GM18508 (cell line): Measurements from ENCODE around the gene CDH4.
"Not testable (repeated sequence)": the region's sequence is repeated elsewhere in the genome, so short reads cannot be mapped to it uniquely, and the experiment has no call there.

Experiments
- ATAC-seq: cut with Tn5 transposase; IDR thresholded peaks from one replicate; pipeline ENCODE4 v1.9.1; 2021; ENCODE audit warnings: moderate number of reproducible peaks; ENCODE audit not compliant: insufficient read depth, unreplicated experiment

CDH4 gene

DNA sequence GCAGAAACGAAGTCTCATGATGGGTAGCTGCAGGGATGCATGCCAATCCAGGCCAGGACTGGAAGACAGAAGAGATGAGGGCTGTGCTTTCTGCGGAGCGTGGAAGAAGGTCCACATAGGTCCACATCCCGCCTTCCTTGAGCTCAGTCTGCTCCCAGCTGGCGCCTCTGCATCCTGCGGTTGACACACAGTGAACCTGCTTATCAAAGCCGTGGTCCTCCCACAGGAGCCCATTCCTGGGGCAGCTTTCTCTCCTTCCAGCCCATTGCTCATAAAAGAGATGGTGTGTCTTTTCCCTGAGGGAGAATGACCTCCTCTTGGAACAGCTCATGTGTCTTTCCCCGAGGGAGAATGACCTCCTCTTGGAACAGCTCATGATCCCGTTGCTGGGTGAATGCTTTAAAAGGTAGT lies 225.4 kb downstream of the CDH4 start:
- no peak for ATAC-seq

DNA sequence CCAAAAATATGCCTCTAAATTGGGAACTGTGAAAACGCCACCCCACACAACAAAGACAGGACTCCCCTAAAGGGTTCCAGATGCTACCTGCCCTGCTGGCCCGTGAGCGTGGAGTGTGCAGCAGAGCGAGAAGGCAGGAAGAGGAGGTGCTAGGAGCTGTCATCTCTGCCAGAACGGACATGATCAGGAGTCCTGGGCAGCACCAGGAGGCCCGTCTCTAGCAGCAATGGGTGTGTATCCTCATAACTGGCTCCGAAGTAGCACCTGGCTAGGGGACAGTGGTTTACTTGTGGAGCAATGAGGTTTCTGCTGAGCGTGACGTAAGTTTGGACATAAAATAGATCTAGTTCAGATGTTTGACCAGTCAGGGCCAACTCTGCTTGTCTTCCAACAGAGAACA lies 226.0 kb downstream of the CDH4 start:
- ATAC-seq, result no peak

- ATAC-seq, result no peak
These were observed 226.7 kb downstream of the CDH4 start for GRCh38 chr20:61478611-61479305.

DNA sequence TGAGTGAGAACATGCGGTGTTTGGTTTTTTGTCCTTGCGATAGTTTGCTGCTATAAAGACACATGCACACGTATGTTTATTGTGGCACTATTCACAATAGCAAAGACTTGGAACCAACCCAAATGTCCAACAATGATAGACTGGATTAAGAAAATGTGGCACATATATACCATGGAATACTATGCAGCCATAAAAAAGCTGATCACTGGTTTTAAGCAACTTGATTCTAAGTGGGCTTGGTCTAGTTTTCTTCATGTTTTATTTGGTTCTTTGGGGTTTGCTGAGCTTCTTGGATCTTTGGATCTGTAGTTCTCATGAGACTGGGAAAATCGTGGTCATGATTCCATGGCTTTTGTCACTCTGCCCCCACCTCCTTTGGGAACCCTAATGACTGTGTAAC lies 227.4 kb downstream of the CDH4 start:
- ATAC-seq, result not testable (repeated sequence)

DNA sequence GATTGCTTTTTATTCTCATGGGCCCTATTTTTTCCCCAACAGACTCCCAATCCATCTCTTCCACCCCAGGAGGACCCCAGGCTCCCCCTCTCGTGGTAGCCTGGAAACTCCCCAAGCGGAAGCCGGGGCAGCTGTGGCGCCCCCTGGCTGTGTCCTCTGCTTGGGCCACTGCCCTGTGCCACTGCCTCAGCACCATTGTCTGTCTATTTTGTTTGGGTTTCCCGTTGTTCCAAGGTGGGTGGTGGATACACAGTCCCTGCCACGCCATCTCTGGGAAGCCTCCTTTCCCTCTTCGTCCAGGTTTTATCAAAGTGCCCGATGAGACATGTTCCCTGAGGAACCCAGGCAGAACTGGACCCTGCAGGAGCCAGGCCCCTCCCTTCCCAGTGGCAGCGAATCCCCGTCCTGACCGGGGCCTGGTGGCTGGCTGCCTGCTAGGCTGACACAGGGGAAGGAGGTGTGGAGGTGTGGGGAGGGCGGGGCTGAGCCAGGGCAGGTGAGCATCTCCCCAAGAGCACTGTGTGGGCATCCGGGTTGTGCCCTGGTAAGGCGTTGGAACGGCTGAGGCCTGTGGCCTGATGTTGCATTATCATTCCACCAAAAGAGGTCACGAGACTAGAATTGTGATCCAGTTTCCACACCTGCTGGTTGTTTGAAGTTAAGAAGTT lies 228.2 kb downstream of the CDH4 start:
- ATAC-seq, result no peak

DNA sequence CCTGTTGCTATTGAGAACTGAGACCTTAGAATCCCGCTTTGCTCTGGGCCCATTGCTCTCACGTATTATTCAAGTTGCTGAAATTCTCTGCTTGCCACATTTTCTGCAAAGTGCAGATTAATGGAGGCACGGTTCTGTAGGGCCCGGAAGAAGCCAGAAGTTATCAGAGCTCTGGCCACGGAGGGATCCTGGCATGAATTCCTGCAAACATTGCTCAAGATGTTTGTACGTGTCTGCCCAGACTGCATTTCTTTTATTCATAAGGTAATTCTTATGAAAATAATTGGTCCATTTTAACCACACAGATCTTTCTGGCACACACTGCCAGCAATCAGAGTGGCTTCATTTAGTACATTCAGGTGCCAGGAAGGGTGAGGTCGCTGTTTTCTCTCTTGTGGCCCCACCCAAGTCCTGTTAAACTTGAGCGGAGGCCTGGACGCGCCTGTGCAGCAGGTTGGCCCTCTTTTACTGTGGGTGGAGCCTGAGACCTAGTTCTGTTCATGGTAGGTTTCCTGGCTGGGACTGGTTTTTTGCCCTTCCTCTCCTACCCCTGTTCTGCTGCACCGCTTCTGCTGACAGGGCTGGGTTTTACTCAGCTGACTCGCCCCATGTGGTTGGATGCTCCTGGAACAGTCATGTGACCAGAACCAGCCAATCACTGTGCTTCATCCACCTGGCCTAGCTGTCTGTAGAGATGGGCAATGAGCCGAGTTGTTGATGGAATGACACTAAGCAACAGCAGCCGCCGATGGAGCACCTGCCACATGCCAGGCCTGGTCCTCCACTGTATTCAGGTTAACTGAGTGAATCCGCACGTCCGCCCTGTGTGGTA lies 230.2 kb downstream of the CDH4 start:
- no peak for ATAC-seq

GRCh38 chr20:61482901-61483300 lies 230.8 kb downstream of the CDH4 start:
- no peak for ATAC-seq

DNA sequence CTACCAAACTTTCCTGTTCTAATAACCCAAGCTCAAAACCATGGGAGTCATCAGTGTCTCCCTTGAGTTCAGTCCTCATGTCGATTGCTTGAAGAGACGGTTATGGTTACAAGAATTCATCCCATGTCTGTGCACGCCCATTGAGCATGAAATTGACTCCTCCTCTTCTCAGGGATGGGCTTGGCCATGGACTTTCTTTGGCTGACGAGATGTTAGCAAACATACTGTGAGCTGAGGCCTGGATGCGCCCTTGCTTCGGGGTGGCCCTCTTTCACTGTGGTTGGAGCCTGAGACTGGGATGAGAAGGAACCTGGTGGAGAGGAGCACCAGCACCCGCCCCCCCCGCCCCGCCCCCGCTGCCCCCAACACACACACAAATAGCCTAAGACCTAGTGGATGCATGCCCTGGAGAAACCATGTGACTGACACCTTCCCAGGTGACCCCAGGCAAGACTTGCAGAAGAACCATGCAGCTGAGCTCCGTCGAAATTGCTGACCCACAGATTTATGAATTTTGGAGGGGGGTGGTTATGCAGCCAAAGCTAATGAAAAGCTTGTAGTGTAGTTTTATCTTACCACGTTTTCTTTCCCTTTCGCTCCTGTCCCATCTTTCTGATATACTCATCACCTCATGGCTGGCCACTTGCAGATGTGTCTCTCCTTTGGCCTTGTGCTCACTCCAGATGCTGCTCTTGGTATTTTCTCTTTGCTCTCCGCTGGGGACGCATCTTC lies 231.4 kb downstream of the CDH4 start:
- no peak for ATAC-seq

DNA sequence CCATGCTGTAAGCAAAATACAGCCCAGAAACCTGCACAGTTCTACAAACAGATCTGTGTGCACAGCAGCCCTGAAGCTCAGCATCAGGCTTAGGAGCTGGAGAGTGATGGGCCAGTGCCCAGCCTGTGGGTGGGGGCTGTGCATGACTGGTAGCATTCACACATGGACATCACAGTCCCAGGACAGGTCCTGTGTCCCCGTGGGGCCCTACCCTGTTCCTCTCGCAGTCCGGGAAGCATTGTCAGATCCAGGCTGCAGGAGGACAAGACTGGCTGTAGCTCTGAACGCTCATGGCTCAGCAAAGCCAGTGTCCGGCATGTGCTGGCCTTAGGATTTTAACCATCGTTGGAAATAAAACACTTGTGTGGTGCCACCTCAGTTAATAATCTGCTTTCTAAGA lies 234.1 kb downstream of the CDH4 start:
- no peak for ATAC-seq

DNA sequence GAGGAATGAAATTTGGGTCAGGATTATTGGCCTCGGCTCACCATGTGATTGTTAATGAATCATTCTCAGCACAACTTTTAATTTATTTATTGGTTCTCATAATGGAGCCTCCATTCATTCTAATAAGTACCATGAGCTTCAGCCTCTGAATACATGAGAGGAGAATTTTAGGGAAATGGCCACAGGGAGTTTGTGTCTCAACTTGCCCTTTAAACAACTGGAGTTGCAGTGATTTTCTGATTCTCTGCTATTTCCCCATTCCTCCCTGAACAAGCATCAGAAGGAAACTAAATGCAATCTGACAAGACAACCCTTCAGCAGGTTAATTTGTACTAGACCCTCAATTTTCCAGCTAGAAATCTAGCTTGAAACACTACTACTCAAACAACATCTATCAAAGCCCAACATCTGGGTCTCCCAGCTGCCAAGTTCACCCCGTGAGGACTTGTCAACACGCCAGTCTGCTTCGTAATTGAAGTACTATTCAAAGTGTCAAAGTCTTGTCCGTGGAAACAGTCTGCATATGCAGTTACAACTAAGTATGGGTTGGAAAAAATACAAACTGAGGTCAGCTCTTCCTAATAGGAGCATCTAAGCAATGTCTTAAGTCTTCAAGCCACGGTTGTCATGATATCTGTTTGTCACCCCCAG lies 235.4 kb downstream of the CDH4 start:
- no peak for ATAC-seq

DNA sequence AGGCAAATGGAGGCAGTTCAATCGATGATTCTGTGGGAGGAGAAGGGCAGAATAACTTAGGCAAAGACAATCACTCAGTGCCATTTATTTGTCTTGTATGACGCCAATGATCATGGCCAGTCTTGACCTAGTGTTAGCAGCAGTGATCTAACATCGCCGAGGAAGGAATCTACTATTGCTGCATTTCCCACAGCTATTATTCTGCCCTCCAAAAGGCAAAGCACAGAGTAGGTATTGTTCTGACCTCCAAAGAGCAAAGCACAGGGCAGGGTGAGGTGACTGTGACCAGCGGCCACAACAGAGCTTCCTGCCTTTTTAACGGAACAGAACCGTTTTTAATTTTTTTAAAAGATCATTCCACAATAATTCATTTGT lies 235.9 kb downstream of the CDH4 start:
- ATAC-seq, result no peak

DNA sequence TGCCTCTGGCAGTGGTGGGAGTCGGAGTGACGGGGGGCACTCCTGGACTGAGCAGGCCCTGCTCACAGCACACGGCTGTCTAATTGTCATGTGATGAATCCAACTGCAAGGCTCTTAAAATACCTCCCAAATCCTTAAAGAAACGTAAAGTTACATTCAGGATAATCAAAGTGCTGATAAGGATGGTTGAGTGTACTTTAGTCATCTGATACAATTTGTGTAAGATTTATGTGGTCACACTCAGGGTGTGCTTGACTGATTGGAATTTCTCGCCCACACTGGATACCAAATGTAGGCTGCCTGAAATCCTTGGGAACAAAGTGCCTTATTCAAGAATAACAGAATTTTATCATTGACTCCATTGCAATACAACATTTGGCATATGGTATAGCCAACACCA lies 238.7 kb downstream of the CDH4 start:
- no peak for ATAC-seq

- no peak for ATAC-seq
These were observed 240.0 kb downstream of the CDH4 start for GRCh38 chr20:61492065-61492464.

GRCh38 chr20:61493798-61494305 lies 241.8 kb downstream of the CDH4 start:
- no peak for ATAC-seq

DNA sequence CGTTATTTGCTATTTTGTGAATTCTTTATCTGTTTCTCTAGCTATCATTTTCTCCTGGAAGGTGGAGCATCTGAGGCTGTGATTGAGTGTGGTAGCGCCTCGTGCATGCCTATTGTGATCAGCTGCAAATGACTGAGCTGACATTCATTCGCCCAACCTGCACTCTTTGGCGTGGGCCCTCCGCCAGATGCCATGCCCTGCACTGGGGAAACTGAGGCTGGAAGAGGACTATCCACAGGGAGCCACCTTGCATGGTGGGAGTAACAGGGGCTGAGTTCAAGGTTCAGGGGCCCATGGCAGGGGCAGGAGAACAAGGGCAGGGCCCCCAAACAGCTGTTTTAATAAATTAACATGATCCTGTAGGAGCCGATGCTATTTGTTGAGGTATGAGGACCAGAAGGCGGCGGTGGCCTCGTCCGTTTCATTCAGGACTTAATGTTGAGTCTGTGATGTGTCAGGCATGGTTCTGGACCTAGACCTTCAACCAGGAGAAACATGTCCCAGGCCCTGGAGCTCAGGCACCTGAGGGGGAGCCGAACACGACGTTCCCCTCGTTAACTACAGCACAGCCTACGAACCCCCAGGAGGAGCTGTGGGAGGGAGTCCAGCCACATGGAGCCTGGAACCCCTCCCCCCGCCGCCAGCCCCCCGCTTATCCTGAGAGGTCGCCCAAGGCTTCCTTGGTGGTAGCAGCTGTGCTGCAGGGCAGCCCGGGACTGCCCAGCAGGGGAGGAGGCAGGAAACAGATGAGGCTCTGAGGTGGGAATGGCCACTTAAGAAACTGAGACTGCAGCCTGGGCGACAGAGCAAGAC lies 242.9 kb downstream of the CDH4 start:
- ATAC-seq, result no peak

DNA sequence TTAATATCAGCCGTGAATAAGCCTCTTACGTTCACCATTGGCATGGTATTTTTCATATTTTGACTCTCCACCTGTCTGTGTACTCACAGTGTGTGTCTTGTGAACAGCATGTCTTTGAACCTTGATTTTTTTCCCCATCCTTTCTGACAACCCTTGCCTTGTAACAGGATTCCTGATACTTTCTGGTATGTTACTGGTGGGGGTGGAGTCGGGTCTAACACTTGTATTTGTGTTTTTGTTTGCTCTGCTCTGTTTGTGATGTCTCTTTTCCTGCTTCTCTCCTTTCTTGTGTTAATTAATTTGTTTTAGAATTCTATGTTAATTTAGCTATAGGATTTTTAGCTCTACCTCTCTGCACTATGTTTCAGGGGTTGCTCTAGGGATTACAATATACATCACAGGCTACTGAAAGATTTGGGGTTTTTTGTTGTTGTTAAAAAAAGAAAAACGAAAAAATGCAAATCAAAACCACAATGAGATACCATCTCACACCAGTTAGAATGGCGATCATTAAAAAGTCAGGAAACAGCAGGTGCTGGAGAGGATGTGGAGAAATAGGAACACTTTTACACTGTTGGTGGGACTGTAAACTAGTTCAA lies 245.1 kb downstream of the CDH4 start:
- no peak for ATAC-seq

DNA sequence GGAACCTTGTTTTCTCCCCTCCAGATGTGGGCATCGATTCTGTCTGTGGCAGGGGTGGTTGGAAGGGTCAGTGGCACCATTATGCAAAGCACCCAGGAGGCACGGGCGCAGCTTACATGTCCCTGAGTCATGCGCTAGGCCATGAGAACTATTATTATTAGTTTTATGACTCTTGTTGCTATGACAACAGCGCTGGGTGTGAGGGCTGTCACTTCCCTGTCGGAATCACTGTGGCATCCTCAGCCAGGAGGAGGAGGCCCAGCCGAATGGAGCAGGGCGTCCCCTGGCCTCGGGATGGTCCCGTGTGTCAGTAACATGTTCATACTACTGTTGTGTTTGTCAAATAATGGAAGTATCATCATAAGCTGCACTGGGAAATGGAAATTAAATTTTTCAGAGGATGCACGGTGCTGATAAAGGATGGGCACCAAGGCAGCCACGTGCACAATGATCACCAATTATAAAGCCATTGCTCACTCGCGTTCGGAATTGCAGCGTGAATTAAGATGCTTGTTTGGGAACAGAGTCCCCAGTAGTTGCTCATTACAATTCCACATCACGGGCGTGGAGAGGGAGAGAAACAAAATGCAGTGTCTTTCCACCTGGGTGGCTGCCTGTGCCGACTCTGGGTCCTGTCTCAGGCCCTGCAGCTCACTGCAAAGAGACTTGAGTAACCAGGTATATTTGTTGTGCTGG lies 247.9 kb downstream of the CDH4 start:
- ATAC-seq, result no peak

DNA sequence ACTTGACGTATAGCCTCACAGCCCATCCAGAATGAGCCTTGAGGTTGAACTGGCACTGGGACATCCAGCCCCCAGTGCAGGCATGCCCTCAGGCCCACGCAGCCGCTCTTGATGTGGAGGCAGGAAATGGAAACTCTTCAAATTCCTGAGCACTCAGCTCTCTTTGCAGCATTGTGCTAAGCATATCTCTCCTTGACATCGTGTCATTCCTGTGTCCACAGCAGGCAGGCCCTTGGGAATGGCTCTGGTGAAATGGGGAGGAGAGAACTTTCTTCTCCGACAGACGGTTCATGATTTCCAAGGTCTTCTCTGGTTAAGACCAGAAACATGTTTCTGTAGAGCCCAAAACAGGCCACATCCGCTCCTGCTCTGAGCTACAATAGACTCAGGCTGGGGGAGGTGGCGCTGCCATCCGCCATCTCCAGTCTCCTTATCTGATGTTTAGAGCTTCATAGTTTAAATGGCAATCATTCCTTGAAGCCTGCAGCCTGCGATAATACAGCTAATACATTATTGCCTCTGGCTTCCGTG lies 248.8 kb downstream of the CDH4 start:
- ATAC-seq, result no peak
